H1 (cell line): Measurements from ENCODE around the gene SELENOO. TPM values are rescaled to one million over a fixed set of nuclear protein-coding genes. Genes with fewer than 3 reads are reported as not detected.
A peak's percentile ranks its signal among the peaks of the same experiment; 100 is the strongest.

ENCODE experiments used
- ASH2L ChIP-seq: fragments of 200-600, 300-600 bp; sonication (generic); IDR thresholded peaks from one replicate; pipeline ENCODE4 v1.7.1; 2017; ENCODE audit warnings: low read length
- BACH1 ChIP-seq: IDR thresholded peaks from 2 replicates; pipeline ENCODE4 v1.6.1; 2012; ENCODE audit warnings: low read length, improper control_type of control experiment
- CREB1 ChIP-seq: IDR thresholded peaks from 2 replicates; pipeline ENCODE4 v1.6.1; 2012; ENCODE audit warnings: inconsistent platforms
- CTBP2 ChIP-seq: IDR thresholded peaks from 2 replicates; pipeline ENCODE4 v1.7.0; 2011; ENCODE audit warnings: borderline replicate concordance, mild to moderate bottlenecking, moderate library complexity, mixed read lengths, low read length; ENCODE audit not compliant: insufficient read depth, insufficient read length
- CTCF ChIP-seq, 3 experiments: IDR thresholded peaks; 1 replicate in 2 of 3; 2 replicates in 1 of 3; pipeline versions ENCODE4 v1.5.1 to v1.6.1; 2011; ENCODE audit warnings: low read length in 3 of 3, mild to moderate bottlenecking in 3 of 3, inconsistent platforms in 2 of 3, low read depth in 1 of 3, moderate library complexity in 1 of 3; ENCODE audit not compliant: insufficient read depth in 1 of 3; ENCODE audit errors: control extremely low read depth in 1 of 3
- FOSL1 ChIP-seq: IDR thresholded peaks from 2 replicates; pipeline ENCODE4 v1.6.1; 2011; ENCODE audit warnings: mild to moderate bottlenecking, low read depth, low read length, moderate library complexity; ENCODE audit not compliant: insufficient read depth
- GABPA ChIP-seq: IDR thresholded peaks from 2 replicates; pipeline ENCODE4 v1.6.1; 2011; ENCODE audit warnings: mild to moderate bottlenecking, low read length, moderate library complexity, borderline replicate concordance; ENCODE audit not compliant: insufficient read depth
- GTF2F1 ChIP-seq: IDR thresholded peaks from 2 replicates; pipeline ENCODE4 v1.6.1; 2012; ENCODE audit warnings: low read depth, low read length, improper control_type of control experiment, borderline replicate concordance
- JUN ChIP-seq: IDR thresholded peaks from 2 replicates; pipeline ENCODE4 v1.6.1; 2011; ENCODE audit warnings: low read depth, mild to moderate bottlenecking, improper control_type of control experiment, low read length
- KDM5A ChIP-seq: fragments of 200-600 bp; IDR thresholded peaks from 2 replicates; pipeline ENCODE4 v1.7.1; 2012; ENCODE audit warnings: mild to moderate bottlenecking, low read length, inconsistent platforms, mixed read lengths
- POLR2A ChIP-seq, 2 experiments: IDR thresholded peaks; 1 replicate in 1 of 2; 2 replicates in 1 of 2; pipeline ENCODE4 v1.6.1; 2011; ENCODE audit warnings: low read depth in 2 of 2, low read length in 2 of 2, mild to moderate bottlenecking in 2 of 2; ENCODE audit errors: control extremely low read depth in 1 of 2
- RAD21 ChIP-seq, 2 experiments: IDR thresholded peaks in 1 of 2; conservative IDR thresholded peaks in 1 of 2; 2 replicates each; pipeline ENCODE4 v1.6.1; 2011; ENCODE audit warnings: low read depth in 2 of 2, low read length in 2 of 2, improper control_type of control experiment in 1 of 2, inconsistent platforms in 1 of 2, mild to moderate bottlenecking in 1 of 2, moderate library complexity in 1 of 2
- RXRA ChIP-seq: IDR thresholded peaks from 2 replicates; pipeline ENCODE4 v1.6.1; 2011; ENCODE audit warnings: low read depth, mild to moderate bottlenecking, low read length, moderate library complexity; ENCODE audit not compliant: insufficient read depth
- SP2 ChIP-seq: IDR thresholded peaks from 2 replicates; pipeline ENCODE4 v1.6.1; 2012; ENCODE audit warnings: mild to moderate bottlenecking, low read length, inconsistent platforms
- SRF ChIP-seq: IDR thresholded peaks from 2 replicates; pipeline ENCODE4 v1.6.1; 2011; ENCODE audit warnings: mild to moderate bottlenecking, low read depth, low read length, moderate library complexity
- TAF1 ChIP-seq: IDR thresholded peaks from 2 replicates; pipeline ENCODE4 v1.6.1; 2011; ENCODE audit warnings: mild to moderate bottlenecking, low read depth, low read length
- YY1 ChIP-seq: IDR thresholded peaks from 2 replicates; pipeline ENCODE4 v1.6.1; 2011; ENCODE audit warnings: low read depth, mild to moderate bottlenecking, low read length
- polyA plus RNA-seq, 7 experiments: library from polyadenylated mRNA; depleted of rRNA in 3 of 7; stranded (reverse) in 5 of 7; unstranded in 2 of 7; fragments of >200 nt in 5 of 7; fragments of 200-250 nt in 2 of 7; gene quantifications; 1 replicate in 5 of 7; 2 replicates in 1 of 7; 4 replicates in 1 of 7; pipeline versions ENCODE4 v1.2.1 to v1.2.3, GENCODE V29; 2011 to 2013; ENCODE audit warnings: missing spikeins in 2 of 7, mixed read lengths in 2 of 7
- total RNA-seq: library from RNA; stranded (reverse); fragmentation: NEBNext Ultra II Directional; extraction: Animal tissue kit (Norgen Biotek cat#: 25700); gene quantifications from 2 replicates; pipeline ENCODE4 v1.2.1, GENCODE V29; 2021
- TF ChIP-seq, protein P1 (sequence below): IDR thresholded peaks from 2 replicates; pipeline ENCODE4 v1.6.1; 2012; ENCODE audit warnings: inconsistent platforms

Gene SELENOO
- total and polyA plus RNA-seq, 2 of the 8 experiments (the other 6 are each of a cell fraction or from before 2014, with no cell fraction given) = 18.6 to 25.1 TPM

- TF ChIP-seq SP2 (no peak), RXRA (no peak), POLR2A (IDR thresholded peaks at IDR 0.05; ENCODE audit: control extremely low read depth in 1 of 2, low read depth in 2 of 2, low read length in 2 of 2) (no peak), ASH2L (no peak), FOSL1 (no peak), JUN (no peak), CREB1 (peak; percentile 74), CTBP2 (no peak), KDM5A (no peak), RAD21 (IDR thresholded peaks at IDR 0.05 in 1 of 2, conservative IDR thresholded peaks at IDR 0.05 in 1 of 2; ENCODE audit: low read depth in 2 of 2, low read length in 2 of 2) (peak in 1 of 2 experiments; percentile 21; a peak in 3 of 4 replicates), GABPA (peak; percentile 33; the same call in 1 of the 2 replicates), SRF (no peak), YY1 (no peak), TAF1 (0 out of 2 replicates have a peak, but pooled peaks have one; percentile 11), CTCF (IDR thresholded peaks at IDR 0.05; ENCODE audit: control extremely low read depth in 1 of 3, insufficient read depth in 1 of 3, low read depth in 1 of 3, low read length in 3 of 3) (peak; percentile 38 to 75 (median 51); a peak in 3 of 4 replicates), BACH1 (no peak), GTF2F1 (no peak)
- TF ChIP-seq, protein P1, sequence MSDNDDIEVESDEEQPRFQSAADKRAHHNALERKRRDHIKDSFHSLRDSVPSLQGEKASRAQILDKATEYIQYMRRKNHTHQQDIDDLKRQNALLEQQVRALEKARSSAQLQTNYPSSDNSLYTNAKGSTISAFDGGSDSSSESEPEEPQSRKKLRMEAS = peak; percentile 63
These were observed 10.4 kb upstream of the SELENOO start (continued) for GRCh38 chr22:50190182-50190940.
